Panc1 (cell line): ENCODE measurements around the gene RASSF10.

Experiments
- POLR2AphosphoS5 ChIP-seq: IDR thresholded peaks from 2 replicates; pipeline ENCODE4 v1.6.1; 2012; ENCODE audit warnings: mild to moderate bottlenecking, low read depth, low read length, moderate library complexity
- REST ChIP-seq, 2 experiments: IDR thresholded peaks; 2 replicates each; pipeline ENCODE4 v1.6.1; 2011 to 2012; ENCODE audit warnings: low read depth in 2 of 2, control low read depth in 1 of 2, low read length in 1 of 2, mild to moderate bottlenecking in 1 of 2, moderate library complexity in 1 of 2; ENCODE audit not compliant: insufficient read depth in 1 of 2
- TCF7L2 ChIP-seq: IDR thresholded peaks from 2 replicates; pipeline ENCODE4 v1.6.1; 2011; ENCODE audit warnings: mild to moderate bottlenecking, low read depth, low read length, inconsistent platforms
- TF ChIP-seq, protein P1 (sequence below): fragments of 450-650 bp; IDR thresholded peaks from 2 replicates; pipeline ENCODE4 v1.5.1; 2017; ENCODE audit warnings: mild to moderate bottlenecking

DNA sequence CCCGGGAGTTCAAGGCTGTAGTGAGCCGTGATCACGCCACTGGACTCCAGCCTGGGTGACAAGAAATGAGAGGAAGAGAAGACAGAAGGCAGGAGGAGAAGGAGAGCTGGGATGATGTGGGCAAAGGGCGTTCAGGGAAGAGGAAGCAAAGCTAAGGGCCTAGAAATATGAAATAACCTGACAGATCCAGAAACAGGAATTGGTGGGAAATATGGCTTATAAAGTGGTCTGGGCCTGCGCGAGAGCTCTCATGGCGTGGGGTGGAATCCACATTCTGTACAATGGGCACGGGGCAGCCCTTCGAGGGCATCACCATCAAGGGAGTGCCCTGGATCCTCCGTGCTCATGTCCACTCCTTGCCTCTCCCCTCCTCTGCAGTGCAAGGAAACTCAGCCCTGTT lies 46.8 kb upstream of the RASSF10 start:
- TF ChIP-seq, protein P1, sequence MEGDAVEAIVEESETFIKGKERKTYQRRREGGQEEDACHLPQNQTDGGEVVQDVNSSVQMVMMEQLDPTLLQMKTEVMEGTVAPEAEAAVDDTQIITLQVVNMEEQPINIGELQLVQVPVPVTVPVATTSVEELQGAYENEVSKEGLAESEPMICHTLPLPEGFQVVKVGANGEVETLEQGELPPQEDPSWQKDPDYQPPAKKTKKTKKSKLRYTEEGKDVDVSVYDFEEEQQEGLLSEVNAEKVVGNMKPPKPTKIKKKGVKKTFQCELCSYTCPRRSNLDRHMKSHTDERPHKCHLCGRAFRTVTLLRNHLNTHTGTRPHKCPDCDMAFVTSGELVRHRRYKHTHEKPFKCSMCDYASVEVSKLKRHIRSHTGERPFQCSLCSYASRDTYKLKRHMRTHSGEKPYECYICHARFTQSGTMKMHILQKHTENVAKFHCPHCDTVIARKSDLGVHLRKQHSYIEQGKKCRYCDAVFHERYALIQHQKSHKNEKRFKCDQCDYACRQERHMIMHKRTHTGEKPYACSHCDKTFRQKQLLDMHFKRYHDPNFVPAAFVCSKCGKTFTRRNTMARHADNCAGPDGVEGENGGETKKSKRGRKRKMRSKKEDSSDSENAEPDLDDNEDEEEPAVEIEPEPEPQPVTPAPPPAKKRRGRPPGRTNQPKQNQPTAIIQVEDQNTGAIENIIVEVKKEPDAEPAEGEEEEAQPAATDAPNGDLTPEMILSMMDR = no peak
- no peak for TF ChIP-seq POLR2AphosphoS5
- TF ChIP-seq REST (IDR thresholded peaks at IDR 0.05; ENCODE audit: insufficient read depth in 1 of 2, low read depth in 2 of 2, low read length in 1 of 2) = no peak
- no peak for TF ChIP-seq TCF7L2
